Caco-2 (cell line): ENCODE results near the gene ME3. TPM values are rescaled to one million over a fixed set of nuclear protein-coding genes. Genes with fewer than 3 reads are reported as not detected.

ENCODE experiments used
- BruUV-seq: library from RNA; stranded (reverse); fragments of 400-500 nt; replicated peaks from 2 replicates; lab custom pipeline; 2021; lab: Mats Ljungman, UMichigan
- CTCF ChIA-PET: fragments of 300-600 bp; sonication (Branson Sonifier 250); formaldehyde crosslinking; loops from one replicate; lab custom pipeline; 2022; ENCODE audit warnings: antibody characterized with exemption; lab: Charles Lee
- POLR2A ChIA-PET: fragments of 300-600 bp; sonication (Branson Sonifier 250); formaldehyde crosslinking; loops from one replicate; lab custom pipeline; 2022; ENCODE audit warnings: antibody characterized with exemption; lab: Charles Lee
- DNase-seq, 2 experiments: peaks; one replicate each; pipeline versions ENCODE4 v3.0.0 to v3.0.0-alpha.2; 2020 to 2022
- H3K27me3 ChIP-seq: replicated peaks from 2 replicates; pipeline ENCODE4 v1.6.0; 2011; ENCODE audit warnings: low read length; ENCODE audit not compliant: control insufficient read depth, insufficient read depth
- H3K36me3 ChIP-seq: 2 replicates; pipeline ENCODE4 v1.5.1; 2011; ENCODE audit warnings: low read length; ENCODE audit not compliant: control insufficient read depth, insufficient read depth
- H3K4me1 ChIP-seq: fragments of 250-450 bp; sonication (Bioruptor Pico); 2 replicates; pipeline ENCODE4 v1.5.1; 2020; ENCODE audit warnings: mild to moderate bottlenecking
- H3K4me3 ChIP-seq: 2 replicates; pipeline ENCODE4 v1.5.1; 2011; ENCODE audit warnings: low read depth, mild to moderate bottlenecking, control low read depth, low read length
- H3K9me3 ChIP-seq: fragments of 250-450 bp; sonication (Bioruptor Pico); 2 replicates; pipeline ENCODE4 v1.5.1; 2020; ENCODE audit warnings: mild to moderate bottlenecking, moderate library complexity
- H3K27ac Mint-ChIP-seq: one replicate; pipeline ENCODE4 v1.8.0; 2022; ENCODE audit warnings: mixed read lengths; ENCODE audit not compliant: unreplicated experiment
- H3K27me3 Mint-ChIP-seq: one replicate; pipeline ENCODE4 v1.8.0; 2022; ENCODE audit warnings: mixed read lengths; ENCODE audit not compliant: insufficient read depth, unreplicated experiment
- H3K36me3 Mint-ChIP-seq: one replicate; pipeline ENCODE4 v1.8.0; 2022; ENCODE audit warnings: mild to moderate bottlenecking, mixed read lengths; ENCODE audit not compliant: insufficient read depth, unreplicated experiment
- H3K4me1 Mint-ChIP-seq: one replicate; pipeline ENCODE4 v1.8.0; 2022; ENCODE audit warnings: low read depth, mixed read lengths; ENCODE audit not compliant: unreplicated experiment
- H3K4me3 Mint-ChIP-seq: one replicate; pipeline ENCODE4 v1.8.0; 2022; ENCODE audit warnings: mild to moderate bottlenecking, moderate library complexity, mixed read lengths; ENCODE audit not compliant: unreplicated experiment
- H3K9me3 Mint-ChIP-seq: one replicate; pipeline ENCODE4 v1.8.0; 2022; ENCODE audit warnings: mixed read lengths; ENCODE audit not compliant: unreplicated experiment
- intact Hi-C: fragments of 100-400 bp; cut with micrococcal nuclease; formaldehyde crosslinking; loops from one replicate; pipeline ENCODE4 v1.10.0; 2022; ENCODE audit not compliant: unreplicated experiment
- total RNA-seq: library from RNA; stranded (reverse); gene quantifications from 2 replicates; pipeline ENCODE4 v1.2.3, GENCODE V29; 2022
- TF ChIP-seq, protein P1 (sequence below), 2 experiments: fragments of 200-600 bp in 1 of 2; IDR thresholded peaks; 1 replicate in 1 of 2; 2 replicates in 1 of 2; pipeline versions ENCODE4 v1.5.1 to v1.8.0; 2011 to 2022; ENCODE audit warnings: antibody characterized with exemption in 1 of 2, control low read depth in 1 of 2, inconsistent platforms in 1 of 2, low read depth in 1 of 2, low read length in 1 of 2, mild to moderate bottlenecking in 1 of 2, moderate library complexity in 1 of 2; ENCODE audit not compliant: insufficient read depth in 1 of 2, severe bottlenecking in 1 of 2, unreplicated experiment in 1 of 2

Gene ME3
- total RNA-seq, 1 experiment from 2014 or later = 32.8 TPM

DNA sequence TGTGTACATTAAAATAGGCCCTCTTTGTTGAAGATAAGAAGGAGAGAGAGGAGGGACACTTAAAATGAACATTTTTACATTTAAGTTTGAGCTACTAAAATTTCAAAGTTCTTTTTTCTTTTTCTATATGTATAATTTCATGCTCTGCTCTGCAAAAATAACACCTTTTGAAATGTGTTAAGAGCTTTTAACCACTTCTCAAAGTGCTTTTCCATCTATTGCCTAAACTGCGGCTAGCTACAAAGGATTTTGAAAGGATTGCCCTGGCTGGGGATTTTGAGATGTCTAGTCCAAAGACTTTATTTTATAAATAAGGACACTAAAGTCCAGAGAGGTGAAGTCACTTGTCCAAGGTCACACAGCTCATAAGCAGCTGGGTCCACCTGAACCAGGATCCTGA, 159.3 kb downstream of the ME3 start:
- no peak overlapping the region for H3K4me3 ChIP-seq
- peaks cover 99% of the 10 kb centered on the region for H3K4me1 ChIP-seq
- Mint-ChIP-seq H3K27ac (no peak overlapping the region), H3K36me3 (no peaks in the 10 kb centered on the region), H3K4me1 (peaks cover 14% of the 10 kb centered on the region), H3K27me3 (no peaks in the 10 kb centered on the region), H3K4me3 (no peak overlapping the region), H3K9me3 (no peaks in the 10 kb centered on the region)
- peaks cover 20% of the 10 kb centered on the region for H3K9me3 ChIP-seq
- no peaks in the 10 kb centered on the region for H3K27me3 ChIP-seq
- intact Hi-C loops = loop anchor here (10.0 kb wide), 1 partner anchor 492 kb away; no protein-coding TSS in a partner anchor
- BruUV-seq = no TSS peak
- H3K36me3 ChIP-seq = no peaks in the 10 kb centered on the region
- ChIA-PET CTCF (interaction anchor here (0.6 kb wide), 1 partner anchor 152 kb away, joined by 4 read pairs; no protein-coding TSS in a partner anchor), POLR2A (no interaction called here)
- no peak for DNase-seq
- TF ChIP-seq, protein P1, sequence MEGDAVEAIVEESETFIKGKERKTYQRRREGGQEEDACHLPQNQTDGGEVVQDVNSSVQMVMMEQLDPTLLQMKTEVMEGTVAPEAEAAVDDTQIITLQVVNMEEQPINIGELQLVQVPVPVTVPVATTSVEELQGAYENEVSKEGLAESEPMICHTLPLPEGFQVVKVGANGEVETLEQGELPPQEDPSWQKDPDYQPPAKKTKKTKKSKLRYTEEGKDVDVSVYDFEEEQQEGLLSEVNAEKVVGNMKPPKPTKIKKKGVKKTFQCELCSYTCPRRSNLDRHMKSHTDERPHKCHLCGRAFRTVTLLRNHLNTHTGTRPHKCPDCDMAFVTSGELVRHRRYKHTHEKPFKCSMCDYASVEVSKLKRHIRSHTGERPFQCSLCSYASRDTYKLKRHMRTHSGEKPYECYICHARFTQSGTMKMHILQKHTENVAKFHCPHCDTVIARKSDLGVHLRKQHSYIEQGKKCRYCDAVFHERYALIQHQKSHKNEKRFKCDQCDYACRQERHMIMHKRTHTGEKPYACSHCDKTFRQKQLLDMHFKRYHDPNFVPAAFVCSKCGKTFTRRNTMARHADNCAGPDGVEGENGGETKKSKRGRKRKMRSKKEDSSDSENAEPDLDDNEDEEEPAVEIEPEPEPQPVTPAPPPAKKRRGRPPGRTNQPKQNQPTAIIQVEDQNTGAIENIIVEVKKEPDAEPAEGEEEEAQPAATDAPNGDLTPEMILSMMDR (IDR thresholded peaks at IDR 0.05; ENCODE audit: insufficient read depth in 1 of 2, low read depth in 1 of 2, low read length in 1 of 2, severe bottlenecking in 1 of 2, unreplicated experiment in 1 of 2) = no peak

DNA sequence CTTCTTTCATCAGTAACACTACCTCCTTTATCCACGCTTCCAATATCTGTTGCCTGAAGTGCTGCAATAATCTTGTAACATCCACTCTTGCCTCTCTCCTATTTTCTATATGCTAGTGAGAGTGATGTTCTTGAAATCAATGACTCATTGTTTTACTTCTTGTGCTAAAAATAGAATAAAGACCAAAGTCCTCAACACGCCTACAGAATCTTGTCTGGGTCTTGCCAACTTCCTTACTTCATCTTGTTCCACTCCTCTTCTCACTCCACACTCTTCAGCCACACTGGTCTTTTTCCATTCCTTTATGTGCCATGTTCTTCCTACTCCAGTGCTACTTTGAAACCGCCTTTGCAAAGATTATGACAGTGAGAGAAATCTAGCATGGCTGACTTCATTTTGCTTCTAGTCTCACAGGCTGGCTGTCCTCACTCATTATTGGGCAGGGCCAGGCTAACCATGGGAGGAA, 161.3 kb downstream of the ME3 start:
- Histone ChIP-seq H3K4me3 (no peak overlapping the region), H3K4me1 (peaks cover 91% of the 10 kb centered on the region), H3K36me3 (no peaks in the 10 kb centered on the region), H3K9me3 (peaks cover 20% of the 10 kb centered on the region), H3K27me3 (no peaks in the 10 kb centered on the region)
- Mint-ChIP-seq H3K36me3 (no peaks in the 10 kb centered on the region), H3K27me3 (no peaks in the 10 kb centered on the region), H3K9me3 (no peaks in the 10 kb centered on the region), H3K4me3 (no peak overlapping the region), H3K27ac (no peak overlapping the region), H3K4me1 (peaks cover 3% of the 10 kb centered on the region)
- ChIA-PET CTCF (no interaction called here), POLR2A (no interaction called here)
- TF ChIP-seq, protein P1 (IDR thresholded peaks at IDR 0.05; ENCODE audit: insufficient read depth in 1 of 2, low read depth in 1 of 2, low read length in 1 of 2, severe bottlenecking in 1 of 2, unreplicated experiment in 1 of 2) = no peak
- intact Hi-C loops = loop anchor here (10.0 kb wide), 1 partner anchor 494 kb away; no protein-coding TSS in a partner anchor
- no peak for DNase-seq
- no TSS peak for BruUV-seq

DNA sequence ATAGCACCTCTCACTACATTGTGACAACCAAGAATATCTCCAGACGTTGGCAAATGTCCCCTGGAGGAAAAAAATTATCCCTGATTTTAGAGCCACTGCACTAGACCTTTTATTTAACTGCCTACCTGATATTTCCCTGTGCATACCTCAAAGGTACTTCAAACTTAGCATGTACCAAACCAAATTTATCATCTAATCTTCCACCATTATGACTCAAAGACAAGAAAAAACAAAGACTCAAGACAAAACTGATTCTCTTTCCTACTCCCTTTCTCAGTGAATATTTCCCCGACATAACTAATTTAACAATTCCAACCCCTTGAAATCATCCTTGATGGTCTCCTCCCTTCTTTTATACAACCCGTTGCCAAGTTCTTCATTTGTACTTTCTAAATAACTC, 161.7 kb downstream of the ME3 start:
- no peak for DNase-seq
- BruUV-seq = no TSS peak
- POLR2A ChIA-PET = no interaction called here
- intact Hi-C loops = loop anchor here (10.0 kb wide), 1 partner anchor 494 kb away; no protein-coding TSS in a partner anchor
- TF ChIP-seq, protein P1 (IDR thresholded peaks at IDR 0.05; ENCODE audit: insufficient read depth in 1 of 2, low read depth in 1 of 2, low read length in 1 of 2, severe bottlenecking in 1 of 2, unreplicated experiment in 1 of 2) = no peak
- Mint-ChIP-seq H3K4me3 (no peak overlapping the region), H3K27me3 (no peaks in the 10 kb centered on the region), H3K4me1 (peaks cover 6% of the 10 kb centered on the region), H3K27ac (no peak overlapping the region), H3K36me3 (no peaks in the 10 kb centered on the region), H3K9me3 (no peaks in the 10 kb centered on the region)
- no peak overlapping the region for H3K4me3 ChIP-seq
- peaks cover 20% of the 10 kb centered on the region for H3K9me3 ChIP-seq
- CTCF ChIA-PET = no interaction called here
- no peaks in the 10 kb centered on the region for H3K36me3 ChIP-seq
- H3K4me1 ChIP-seq = peaks cover 89% of the 10 kb centered on the region
- H3K27me3 ChIP-seq = no peaks in the 10 kb centered on the region
